Measurements from ENCODE around the gene TTC27.

Gene TTC27

DNA sequence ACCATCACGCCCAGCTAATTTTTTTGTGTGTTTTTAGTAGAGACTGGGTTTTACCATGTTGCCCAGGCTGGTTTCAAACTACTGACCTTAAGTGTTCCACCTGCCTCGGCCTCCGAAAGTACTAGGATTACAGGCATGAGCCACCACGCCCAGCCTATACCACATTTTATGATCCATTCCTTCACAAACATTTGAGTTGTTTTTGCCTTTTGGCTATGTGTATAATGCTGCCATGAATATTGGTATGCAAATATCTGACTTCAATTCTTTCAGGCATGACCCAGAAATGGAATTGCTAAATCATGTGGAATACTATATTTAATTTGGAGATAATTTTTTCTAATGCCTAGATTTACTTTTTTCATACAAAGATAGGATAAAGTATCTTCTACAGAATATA is 68.6 kb downstream of the TTC27 start:
- TF ChIP-seq, protein P1, sequence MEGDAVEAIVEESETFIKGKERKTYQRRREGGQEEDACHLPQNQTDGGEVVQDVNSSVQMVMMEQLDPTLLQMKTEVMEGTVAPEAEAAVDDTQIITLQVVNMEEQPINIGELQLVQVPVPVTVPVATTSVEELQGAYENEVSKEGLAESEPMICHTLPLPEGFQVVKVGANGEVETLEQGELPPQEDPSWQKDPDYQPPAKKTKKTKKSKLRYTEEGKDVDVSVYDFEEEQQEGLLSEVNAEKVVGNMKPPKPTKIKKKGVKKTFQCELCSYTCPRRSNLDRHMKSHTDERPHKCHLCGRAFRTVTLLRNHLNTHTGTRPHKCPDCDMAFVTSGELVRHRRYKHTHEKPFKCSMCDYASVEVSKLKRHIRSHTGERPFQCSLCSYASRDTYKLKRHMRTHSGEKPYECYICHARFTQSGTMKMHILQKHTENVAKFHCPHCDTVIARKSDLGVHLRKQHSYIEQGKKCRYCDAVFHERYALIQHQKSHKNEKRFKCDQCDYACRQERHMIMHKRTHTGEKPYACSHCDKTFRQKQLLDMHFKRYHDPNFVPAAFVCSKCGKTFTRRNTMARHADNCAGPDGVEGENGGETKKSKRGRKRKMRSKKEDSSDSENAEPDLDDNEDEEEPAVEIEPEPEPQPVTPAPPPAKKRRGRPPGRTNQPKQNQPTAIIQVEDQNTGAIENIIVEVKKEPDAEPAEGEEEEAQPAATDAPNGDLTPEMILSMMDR (IDR thresholded peaks at IDR 0.05) = no peak
- TF ChIP-seq ZFX (IDR thresholded peaks at IDR 0.05; ENCODE audit: borderline replicate concordance) = no peak
- no peak overlapping the region for H3K27ac ChIP-seq

DNA sequence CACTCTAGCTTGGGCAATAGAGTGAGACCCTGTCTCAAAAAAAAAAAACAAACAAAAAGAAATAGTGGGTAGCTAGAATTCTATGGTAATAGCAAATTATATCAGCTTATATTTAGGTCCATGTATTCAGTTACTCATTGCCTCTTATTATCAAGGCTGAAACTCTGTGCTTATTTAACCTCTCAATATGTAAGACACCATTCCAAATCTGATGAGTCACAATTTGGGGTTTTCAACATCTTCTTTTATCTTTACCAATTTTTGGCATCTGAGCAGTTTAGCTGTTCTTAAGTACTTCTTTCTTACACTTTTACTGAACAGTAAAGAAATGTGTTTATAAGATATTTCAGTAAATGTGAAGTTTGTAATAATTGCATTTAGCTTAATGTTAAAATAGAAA is 69.3 kb downstream of the TTC27 start:
- H3K27ac ChIP-seq = no peak overlapping the region
- TF ChIP-seq, protein P1 (IDR thresholded peaks at IDR 0.05) = no peak
- no peak for TF ChIP-seq ZFX (IDR thresholded peaks at IDR 0.05; ENCODE audit: borderline replicate concordance)

DNA sequence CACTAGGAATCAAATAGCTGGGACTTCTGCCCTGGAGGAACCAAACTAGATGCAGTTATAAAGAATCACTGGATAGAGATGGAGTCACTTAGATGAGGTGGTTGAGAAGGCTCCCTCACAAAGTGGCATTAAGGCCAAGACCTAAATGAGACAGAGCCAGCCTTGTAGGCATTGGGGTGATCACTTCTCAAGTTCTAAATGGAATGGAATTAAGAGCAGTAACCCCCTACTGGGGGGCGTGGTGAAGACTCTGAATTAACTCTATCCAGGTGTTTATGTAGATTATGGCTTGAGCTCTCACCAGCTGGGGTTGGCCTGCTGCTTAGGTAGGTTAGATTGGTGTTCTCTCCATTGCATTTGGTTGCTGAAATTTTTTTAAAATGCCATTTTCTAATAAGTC is 71.3 kb downstream of the TTC27 start:
- no peak overlapping the region for H3K27ac ChIP-seq
- TF ChIP-seq, protein P1 (IDR thresholded peaks at IDR 0.05) = no peak
- no peak for TF ChIP-seq ZFX (IDR thresholded peaks at IDR 0.05; ENCODE audit: borderline replicate concordance)

DNA sequence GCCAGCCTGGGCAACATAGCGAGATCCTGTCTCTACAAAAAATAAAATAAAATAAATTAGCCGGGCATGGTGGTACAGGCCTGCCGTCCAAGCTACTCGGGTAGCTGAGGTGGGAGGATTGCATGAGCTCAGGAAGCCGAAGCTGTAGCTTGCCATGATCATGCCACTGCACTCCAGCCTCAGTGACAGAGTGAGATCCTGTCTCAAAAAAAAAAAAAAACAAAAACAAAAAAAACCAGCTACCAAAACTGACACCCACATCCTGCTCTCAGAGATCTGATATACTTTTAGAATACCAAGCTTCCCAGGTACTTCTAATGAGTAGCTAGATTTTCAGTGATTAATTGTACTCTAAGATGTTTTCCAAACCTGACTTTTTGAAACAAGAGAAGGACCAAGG is 74.0 kb downstream of the TTC27 start:
- TF ChIP-seq ZFX (IDR thresholded peaks at IDR 0.05; ENCODE audit: borderline replicate concordance) = no peak
- TF ChIP-seq, protein P1 (IDR thresholded peaks at IDR 0.05) = no peak
- H3K27ac ChIP-seq = peak overlapping the region; percentile 40

DNA sequence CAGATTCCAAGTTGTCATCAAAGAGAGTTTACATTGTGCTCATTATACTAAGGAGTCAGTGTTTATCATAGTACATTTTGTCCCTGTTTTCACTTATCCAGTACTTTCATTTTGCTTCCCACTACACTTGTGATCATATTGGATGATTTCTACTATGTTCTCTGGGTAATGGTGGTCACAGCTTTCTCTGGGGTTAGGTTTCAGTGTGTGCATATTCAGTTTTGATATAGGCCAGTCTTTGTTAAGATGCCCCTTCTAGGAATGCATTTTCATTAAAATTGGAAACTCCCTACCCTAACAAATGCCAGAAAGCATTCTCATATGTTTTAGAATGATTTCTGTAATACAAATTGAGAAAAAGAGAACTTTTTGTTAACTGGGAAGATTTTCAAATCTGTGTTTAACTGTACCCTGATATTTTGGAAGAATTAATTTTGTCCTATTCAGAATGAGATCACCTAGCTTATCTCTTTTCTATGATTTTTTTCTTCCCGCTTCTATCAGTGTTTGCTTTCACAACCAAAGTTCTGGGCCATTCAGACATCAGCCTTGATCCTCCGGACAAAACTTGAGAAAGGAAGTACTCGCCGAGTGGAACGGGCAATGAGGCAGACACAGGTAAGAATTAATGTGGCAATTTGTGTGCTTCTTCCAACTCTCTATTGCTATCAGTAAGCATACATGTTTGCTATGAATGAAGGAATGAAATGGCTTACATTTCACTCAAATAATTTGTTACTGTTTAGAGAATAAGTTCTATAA is 74.6 kb downstream of the TTC27 start:
- H3K27ac ChIP-seq = peak overlapping the region; percentile 40
- TF ChIP-seq, protein P1 (IDR thresholded peaks at IDR 0.05) = no peak
- TF ChIP-seq ZFX (IDR thresholded peaks at IDR 0.05; ENCODE audit: borderline replicate concordance) = no peak

DNA sequence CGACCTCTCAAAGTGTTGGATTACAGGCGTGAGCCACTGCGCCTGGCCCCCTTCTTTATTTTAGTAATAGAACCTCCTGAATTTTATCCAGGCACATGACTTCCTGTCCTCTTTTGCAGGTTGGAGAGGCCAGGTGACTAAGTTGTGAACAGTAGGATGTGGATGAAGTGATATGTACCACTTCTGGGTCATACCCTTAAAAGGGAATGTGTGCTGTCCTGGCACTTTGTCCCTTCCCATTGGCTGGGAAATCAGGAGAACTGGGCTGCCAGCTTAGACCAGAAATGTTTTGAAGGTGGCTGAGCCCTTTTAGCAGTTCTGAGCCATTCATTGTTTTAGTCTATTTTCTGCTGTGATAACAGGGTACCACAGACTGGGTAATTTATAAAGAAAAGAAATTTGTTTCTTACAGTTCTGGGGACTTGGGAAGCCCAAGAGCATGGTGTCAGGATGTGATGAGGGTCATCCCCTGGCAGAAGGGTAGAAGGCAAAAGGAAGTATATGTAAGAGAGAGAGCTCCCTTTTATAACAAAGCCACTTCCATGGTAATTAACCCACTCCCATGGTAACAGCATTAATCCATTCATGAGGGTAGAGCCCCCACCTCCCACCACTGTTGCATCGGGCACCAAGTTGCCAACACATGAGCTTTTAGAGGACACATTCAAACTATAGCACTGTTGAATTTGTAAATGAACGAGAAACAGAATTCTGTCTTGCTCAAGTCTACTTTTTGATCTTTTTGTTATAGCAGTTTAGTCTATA is 79.1 kb downstream of the TTC27 start:
- no peak overlapping the region for H3K27ac ChIP-seq
- no peak for TF ChIP-seq ZFX (IDR thresholded peaks at IDR 0.05; ENCODE audit: borderline replicate concordance)
- TF ChIP-seq, protein P1 (IDR thresholded peaks at IDR 0.05) = no peak

DNA sequence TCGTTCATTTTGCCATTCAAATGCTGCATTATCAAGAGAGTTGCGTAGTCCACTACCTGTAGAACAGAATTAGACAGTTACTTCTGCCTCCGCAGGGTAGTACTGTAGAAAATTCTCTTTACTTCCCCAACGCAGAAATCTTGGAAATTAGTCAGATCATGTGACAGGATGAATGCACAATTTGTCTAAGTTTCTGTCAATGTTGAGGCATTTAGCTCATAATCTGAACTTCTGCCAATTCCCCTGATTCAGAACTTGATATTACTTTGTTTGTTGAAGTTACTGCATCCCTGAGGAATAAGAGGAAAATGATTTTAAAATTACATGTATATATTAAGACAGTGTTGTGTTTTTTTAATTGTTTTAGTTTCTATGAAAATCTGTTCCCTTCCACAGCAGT is 83.4 kb downstream of the TTC27 start:
- TF ChIP-seq ZFX (IDR thresholded peaks at IDR 0.05; ENCODE audit: borderline replicate concordance) = no peak
- TF ChIP-seq, protein P1 (IDR thresholded peaks at IDR 0.05) = no peak
- H3K27ac ChIP-seq = no peak overlapping the region

Measured in 22Rv1 (cell line).